Upper lobe of left lung (tissue), 6 donors: ENCODE results near the gene CILP2. TPM values are rescaled to one million over a fixed set of nuclear protein-coding genes. Genes with fewer than 3 reads are reported as not detected.

Experiments
- ATAC-seq, 2 donors: fragments of 200-7000 bp; cut with Tn5 transposase; one replicate each; pipeline ENCODE4 v1.9.1; 2022; ENCODE audit warnings: mild to moderate bottlenecking in 2 of 2, moderate library complexity in 2 of 2; ENCODE audit not compliant: low FRiP score in 2 of 2
- DNase-seq, 2 donors: peaks; one replicate each; pipeline ENCODE4 v3.0.0-alpha.2; 2019 to 2020
- H3K27ac ChIP-seq, 4 donors: fragments of 200-600 bp; sonication (generic); one replicate each; pipeline ENCODE4 v1.5.1; 2016 to 2019
- H3K27me3 ChIP-seq, 4 donors: fragments of 200-600 bp; sonication (generic); one replicate each; pipeline ENCODE4 v1.5.1; 2017 to 2019
- H3K36me3 ChIP-seq, 4 donors: fragments of 200-600 bp; sonication (generic); one replicate each; pipeline ENCODE4 v1.5.1; 2016 to 2019
- H3K4me1 ChIP-seq, 4 donors: fragments of 200-600 bp; sonication (generic); one replicate each; pipeline ENCODE4 v1.5.1; 2018 to 2019
- H3K4me3 ChIP-seq, 4 donors: fragments of 200-600 bp; sonication (generic); one replicate each; pipeline ENCODE4 v1.5.1; 2017 to 2019; ENCODE audit warnings: mild to moderate bottlenecking in 2 of 4, moderate library complexity in 1 of 4
- H3K9me3 ChIP-seq, 4 donors: fragments of 200-600 bp; sonication (generic); one replicate each; pipeline ENCODE4 v1.5.1; 2018 to 2019
- CTCF ChIP-seq, 6 experiments: fragments of 450-650 bp in 4 of 6; fragments of 200-600 bp in 2 of 6; sonication (generic) in 2 of 6; IDR thresholded peaks; one replicate each; pipeline ENCODE4 v1.5.1; 2016 to 2019; ENCODE audit warnings: antibody characterized with exemption in 6 of 6
- EP300 ChIP-seq, 4 donors: sonication (generic); formaldehyde crosslinking; IDR thresholded peaks; one replicate each; pipeline ENCODE4 v1.5.1; 2017; ENCODE audit warnings: antibody characterized with exemption in 4 of 4, control low read depth in 2 of 4
- POLR2A ChIP-seq, 4 donors: fragments of 450-650 bp; IDR thresholded peaks; one replicate each; pipeline ENCODE4 v1.5.1; 2016 to 2017; ENCODE audit warnings: antibody characterized with exemption in 4 of 4, mild to moderate bottlenecking in 2 of 4
- POLR2AphosphoS5 ChIP-seq, 2 donors: sonication (generic); formaldehyde crosslinking; IDR thresholded peaks; one replicate each; pipeline ENCODE4 v1.5.1; 2017; ENCODE audit warnings: antibody characterized with exemption in 2 of 2
- WGBS, 2 donors: methylation state at CpG; one replicate each; pipeline ENCODE4 v1.1.5; 2017 to 2018; 5-methylcytosine and 5-hydroxymethylcytosine counted together
- total RNA-seq, 6 donors: library from RNA; depleted of rRNA in 4 of 6; stranded (reverse); fragments of >200 nt in 4 of 6; gene quantifications; one replicate each; pipeline versions ENCODE4 v1.1.0 to v1.2.1, GENCODE V29; 2016 to 2021
- donor health status: DM: no; HTN: no; CAD: no; lungs with moderate emphysema.
- donor health status: DM: no; HTN: yes; CAD: no; lungs with severe emphysema.

The CILP2 gene
- total RNA-seq, 6 donors from 2014 or later: 0.14 to 0.37 TPM; not detected in 4

- H3K4me1 ChIP-seq: no peaks in the 10 kb centered on the region
- DNase-seq (no peak), ATAC-seq (no peak)
- no peak overlapping the region for H3K27ac ChIP-seq
- no peaks in the 10 kb centered on the region for H3K27me3 ChIP-seq
- TF ChIP-seq EP300 (IDR thresholded peaks at IDR 0.05) (no peak), POLR2A (IDR thresholded peaks at IDR 0.05) (no peak), CTCF (IDR thresholded peaks at IDR 0.05) (no peak), POLR2AphosphoS5 (IDR thresholded peaks at IDR 0.05) (no peak)
- 90 to 94% methylated on average over 12 of the region's 12 CpGs for WGBS, 2 donors
- no peaks in the 10 kb centered on the region for H3K9me3 ChIP-seq
- no peak overlapping the region for H3K4me3 ChIP-seq
- peaks cover 30 to 65% (median 52%) of the 10 kb centered on the region in 4 donors for H3K36me3 ChIP-seq
Observed at GRCh38 chr19:19506592-19506991, 31.5 kb upstream of the CILP2 start.

DNA sequence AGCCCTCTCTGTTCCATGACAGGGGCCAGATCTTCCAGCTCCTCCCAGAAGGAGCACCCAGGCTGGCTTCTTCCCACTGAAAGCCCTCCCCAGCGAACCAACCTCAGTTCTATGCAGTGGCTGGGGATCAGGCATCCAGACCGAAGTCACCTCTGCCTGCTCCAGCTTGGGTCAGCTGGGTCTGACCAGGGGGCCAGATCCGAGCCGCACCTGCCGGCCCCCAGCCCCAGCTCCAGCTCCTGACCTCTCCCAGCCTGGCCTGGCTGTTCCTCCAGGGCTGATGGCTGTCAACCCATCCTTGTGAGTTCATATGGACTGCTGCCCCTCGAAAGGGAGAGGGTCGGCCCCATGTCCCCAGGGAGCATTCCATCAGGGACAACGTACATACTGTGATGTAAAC, 30.7 kb upstream of the CILP2 start:
- Histone ChIP-seq H3K27ac (no peak overlapping the region), H3K9me3 (no peaks in the 10 kb centered on the region), H3K36me3 (peaks cover 25 to 58% (median 44%) of the 10 kb centered on the region in 4 donors), H3K4me1 (no peaks in the 10 kb centered on the region), H3K4me3 (no peak overlapping the region), H3K27me3 (no peaks in the 10 kb centered on the region)
- ATAC-seq: no peak
- DNase-seq: no peak
- 81 to 92% methylated on average over 5 to 8 of the region's 8 CpGs for WGBS, 2 donors
- TF ChIP-seq POLR2A (IDR thresholded peaks at IDR 0.05) (no peak), CTCF (IDR thresholded peaks at IDR 0.05) (no peak), EP300 (IDR thresholded peaks at IDR 0.05) (no peak), POLR2AphosphoS5 (IDR thresholded peaks at IDR 0.05) (no peak)

DNA sequence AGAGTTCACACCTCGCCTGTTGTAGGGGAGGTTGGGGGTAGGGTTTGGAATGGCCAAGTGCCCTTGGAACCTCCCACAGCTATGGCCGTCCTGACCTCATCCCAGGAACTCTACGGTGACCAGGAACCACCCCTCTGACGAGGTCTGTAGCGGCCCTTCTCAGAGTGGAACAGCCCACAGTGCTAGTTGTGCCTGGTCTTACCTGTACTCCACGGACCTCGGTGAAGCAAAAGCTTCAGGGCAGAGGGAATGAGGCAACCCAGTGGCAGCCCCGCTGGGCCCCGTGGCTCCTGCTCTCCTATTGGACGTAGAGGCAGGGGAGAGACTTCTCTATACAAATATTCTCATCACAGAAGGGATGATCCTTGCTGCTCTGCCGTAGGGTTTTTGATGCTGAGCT, 29.8 kb upstream of the CILP2 start:
- TF ChIP-seq CTCF (IDR thresholded peaks at IDR 0.05) (no peak), POLR2AphosphoS5 (IDR thresholded peaks at IDR 0.05) (no peak), EP300 (IDR thresholded peaks at IDR 0.05) (no peak), POLR2A (IDR thresholded peaks at IDR 0.05) (no peak)
- H3K4me3 ChIP-seq: no peak overlapping the region
- H3K27ac ChIP-seq: no peak overlapping the region
- 71 to 79% methylated on average over 1 to 8 of the region's 11 CpGs for WGBS, 2 donors
- H3K36me3 ChIP-seq: peaks cover 19 to 49% (median 36%) of the 10 kb centered on the region in 4 donors
- ATAC-seq (peak in 1 of 2 donors; percentile 5), DNase-seq (no peak)
- no peaks in the 10 kb centered on the region for H3K9me3 ChIP-seq
- H3K4me1 ChIP-seq: no peaks in the 10 kb centered on the region
- H3K27me3 ChIP-seq: no peaks in the 10 kb centered on the region

DNA sequence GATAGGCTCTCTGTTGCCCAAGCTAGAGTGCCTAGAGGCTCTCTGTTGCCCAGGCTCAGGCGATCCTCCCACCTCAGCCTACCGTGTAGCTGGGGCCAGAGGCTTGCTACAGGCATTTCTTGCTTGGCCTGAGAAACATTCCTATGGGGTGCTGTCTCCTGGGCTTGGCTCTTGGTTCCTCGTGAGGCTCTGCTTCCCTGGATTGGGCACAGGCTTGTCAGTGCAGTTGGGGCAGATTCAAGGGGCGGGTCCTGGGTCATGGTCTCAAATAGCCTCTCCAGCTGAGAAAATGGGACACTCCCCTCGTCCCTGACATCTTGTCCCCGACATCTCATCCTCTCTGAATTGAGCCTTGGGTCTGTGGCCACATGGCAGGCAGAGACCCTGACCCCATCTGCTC, 27.6 kb upstream of the CILP2 start:
- peaks cover 10 to 27% (median 17%) of the 10 kb centered on the region in 4 donors for H3K36me3 ChIP-seq
- 61 to 62% methylated on average over 3 to 6 of the region's 6 CpGs for WGBS, 2 donors
- no peaks in the 10 kb centered on the region for H3K9me3 ChIP-seq
- no peaks in the 10 kb centered on the region for H3K27me3 ChIP-seq
- H3K4me3 ChIP-seq: no peak overlapping the region
- no peak for ATAC-seq
- H3K4me1 ChIP-seq: peaks cover 0 to 11% (median 5%) of the 10 kb centered on the region in 4 donors
- no peak for TF ChIP-seq POLR2AphosphoS5 (IDR thresholded peaks at IDR 0.05)
- no peak for TF ChIP-seq CTCF (IDR thresholded peaks at IDR 0.05)
- no peak for TF ChIP-seq POLR2A (IDR thresholded peaks at IDR 0.05)
- TF ChIP-seq EP300 (IDR thresholded peaks at IDR 0.05): no peak
- no peak for DNase-seq
- no peak overlapping the region for H3K27ac ChIP-seq

DNA sequence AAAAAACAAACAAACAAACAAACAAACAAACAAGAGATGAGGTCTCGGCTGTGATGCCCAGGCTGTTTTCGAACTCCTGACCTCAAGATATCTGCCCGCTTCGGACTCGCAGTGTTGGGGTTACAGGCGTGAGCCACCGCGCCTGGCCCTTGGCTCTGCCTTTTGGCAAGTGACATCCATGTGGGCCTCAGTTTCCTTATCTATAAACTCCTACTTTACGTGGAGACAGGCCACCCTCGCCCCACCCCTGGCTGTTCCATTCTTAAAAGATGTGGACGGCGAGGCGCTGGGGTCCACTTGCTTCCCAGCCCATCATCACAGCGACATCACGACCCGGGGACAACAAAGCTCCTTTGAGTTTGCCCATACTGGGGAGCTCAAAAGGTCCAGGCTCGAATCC, 24.4 kb upstream of the CILP2 start:
- ATAC-seq (no peak), DNase-seq (peak in 1 of 2 donors; percentile 36)
- peaks cover 12 to 33% (median 21%) of the 10 kb centered on the region in 4 donors for H3K4me1 ChIP-seq
- TF ChIP-seq EP300 (IDR thresholded peaks at IDR 0.05) (no peak), POLR2AphosphoS5 (IDR thresholded peaks at IDR 0.05) (no peak)
- whole genome bisulfite sequencing, 2 donors: 92 to 94% methylated on average over 15 to 17 of the region's 17 CpGs
- H3K27ac ChIP-seq: no peak overlapping the region
- H3K4me3 ChIP-seq: peak overlapping the region in 2 of 4 donors; percentile 13 to 27
- no peaks in the 10 kb centered on the region for H3K27me3 ChIP-seq
- no peaks in the 10 kb centered on the region for H3K9me3 ChIP-seq
- H3K36me3 ChIP-seq: no peaks in the 10 kb centered on the region
